PC-9 (cell line): Measurements from ENCODE around the gene IFI44. TPM values are rescaled to one million over a fixed set of nuclear protein-coding genes. Genes with fewer than 3 reads are reported as not detected.

ENCODE experiments used
- BruUV-seq: library from RNA; stranded (reverse); fragments of 400-500 nt; replicated peaks from 2 replicates; lab custom pipeline; 2021; lab: Mats Ljungman, UMichigan
- CTCF ChIA-PET: fragments of 300-600 bp; sonication (Branson Sonifier 250); formaldehyde crosslinking; loops from one replicate; lab custom pipeline; 2022; ENCODE audit warnings: antibody characterized with exemption; lab: Charles Lee
- POLR2A ChIA-PET: fragments of 300-600 bp; sonication (Branson Sonifier 250); formaldehyde crosslinking; loops from one replicate; lab custom pipeline; 2022; ENCODE audit warnings: antibody characterized with exemption; ENCODE audit not compliant: unreplicated experiment; lab: Charles Lee
- DNase-seq, 2 experiments: peaks; one replicate each; pipeline versions ENCODE4 v3.0.0 to v3.0.0-alpha.2; 2015 to 2022; ENCODE audit warnings: mixed read lengths in 1 of 2
- H2AFZ ChIP-seq: fragments of 200-600 bp; sonication (generic); 2 replicates; pipeline ENCODE4 v1.8.1; 2017; ENCODE audit warnings: antibody characterized with exemption
- H3F3A ChIP-seq: fragments of 200-600 bp; sonication (generic); 2 replicates; pipeline ENCODE4 v1.8.1; 2017; ENCODE audit warnings: antibody characterized with exemption, mild to moderate bottlenecking, low read depth; ENCODE audit not compliant: insufficient read depth
- H3K27ac ChIP-seq: fragments of 200-600 bp; sonication (generic); 2 replicates; pipeline ENCODE4 v1.6.1; 2016; ENCODE audit warnings: mixed run types
- H3K27me3 ChIP-seq: fragments of 200-600 bp; sonication (generic); 2 replicates; pipeline ENCODE4 v1.6.1; 2016; ENCODE audit warnings: low read depth, mixed run types; ENCODE audit not compliant: insufficient read depth
- H3K36me3 ChIP-seq: fragments of 200-600 bp; sonication (generic); 2 replicates; pipeline ENCODE4 v1.6.1; 2016; ENCODE audit warnings: low read depth, mixed run types
- H3K4me1 ChIP-seq: fragments of 200-600 bp; sonication (generic); replicated peaks from 2 replicates; pipeline ENCODE4 v1.6.1; 2016; ENCODE audit warnings: mixed run types; ENCODE audit not compliant: insufficient read depth
- H3K4me2 ChIP-seq: fragments of 200-600 bp; sonication (generic); 2 replicates; pipeline ENCODE4 v1.6.1; 2017; ENCODE audit warnings: mixed run types
- H3K4me3 ChIP-seq: fragments of 200-600 bp; sonication (generic); 2 replicates; pipeline ENCODE4 v1.6.1; 2016; ENCODE audit warnings: mixed run types
- H3K79me2 ChIP-seq: fragments of 200-600 bp; sonication (generic); 2 replicates; pipeline ENCODE4 v1.6.1; 2017; ENCODE audit warnings: low read depth, mixed run types
- H3K9me2 ChIP-seq: fragments of 200-600 bp; sonication (generic); 2 replicates; pipeline ENCODE4 v1.8.1; 2017; ENCODE audit warnings: mild to moderate bottlenecking; ENCODE audit not compliant: insufficient read depth
- H3K9me3 ChIP-seq: fragments of 200-600 bp; sonication (generic); 2 replicates; pipeline ENCODE4 v1.8.1; 2016; ENCODE audit warnings: low read depth; ENCODE audit not compliant: insufficient read depth
- H4K20me1 ChIP-seq: fragments of 200-600 bp; sonication (generic); 2 replicates; pipeline ENCODE4 v1.8.1; 2017; ENCODE audit not compliant: insufficient read depth
- CTCF ChIP-seq: fragments of 200-600 bp; sonication (generic); conservative IDR thresholded peaks from 2 replicates; pipeline ENCODE4 v1.6.1; 2017; ENCODE audit warnings: mixed run types, antibody characterized with exemption, mild to moderate bottlenecking, moderate library complexity
- EZH2 ChIP-seq: fragments of 200-600 bp; sonication (generic); IDR thresholded peaks from 2 replicates; pipeline ENCODE4 v1.8.0; 2017; ENCODE audit warnings: antibody characterized with exemption, low read depth
- intact Hi-C: fragments of 100-400 bp; cut with micrococcal nuclease; formaldehyde crosslinking; loops from one replicate; pipeline ENCODE4 v1.10.0; 2022; ENCODE audit not compliant: unreplicated experiment
- total RNA-seq: library from RNA; stranded (reverse); gene quantifications from 2 replicates; pipeline ENCODE4 v1.2.3, GENCODE V29; 2021

Gene IFI44
- total RNA-seq, 1 experiment from 2014 or later: 4.8 TPM

GRCh38 chr1:78619446-78619802, 30.2 kb upstream of the IFI44 start:
- H3K4me3 ChIP-seq: no peak overlapping the region
- H4K20me1 ChIP-seq: no peaks in the 10 kb centered on the region
- H3K79me2 ChIP-seq: no peaks in the 10 kb centered on the region
- H3K27ac ChIP-seq: no peak overlapping the region
- peaks cover 13% of the 10 kb centered on the region for H3K4me1 ChIP-seq
- no peak for DNase-seq
- no peak overlapping the region for H2AFZ ChIP-seq
- peak overlapping the region; percentile 51 for H3K4me2 ChIP-seq
- H3K36me3 ChIP-seq: no peaks in the 10 kb centered on the region
- CTCF ChIA-PET: no interaction called here
- intact Hi-C loops: no loop called here
- no TSS peak for BruUV-seq
- H3K9me2 ChIP-seq: no peaks in the 10 kb centered on the region
- H3K9me3 ChIP-seq: no peaks in the 10 kb centered on the region
- peaks cover 14% of the 10 kb centered on the region; the same call in 1 of the 2 replicates for H3F3A ChIP-seq
- no peak for TF ChIP-seq CTCF
- no peak for TF ChIP-seq EZH2
- H3K27me3 ChIP-seq: no peaks in the 10 kb centered on the region
- POLR2A ChIA-PET: no interaction called here

- Histone ChIP-seq H3K27me3 (no peaks in the 10 kb centered on the region), H3K4me2 (peak within 1 kb of the TSS; percentile 51), H3K27ac (0 out of 2 replicates have a peak within 1 kb of the TSS, but pooled peaks have one; percentile 26), H3K9me3 (no peaks in the 10 kb centered on the region), H3K36me3 (no peaks in the 10 kb centered on the region), H4K20me1 (no peaks in the 10 kb centered on the region), H3K4me1 (peaks cover 13% of the 10 kb centered on the region), H3K79me2 (no peaks in the 10 kb centered on the region), H3K4me3 (peak within 1 kb of the TSS; percentile 20; the same call in 1 of the 2 replicates), H3K9me2 (no peaks in the 10 kb centered on the region), H2AFZ (no peak within 1 kb of the TSS), H3F3A (peaks cover 14% of the 10 kb centered on the region; the same call in 1 of the 2 replicates)
- ChIA-PET POLR2A (interaction anchor here (0.6 kb wide), 2 partner anchors 296 to 382 kb away, joined by 9 to 21 read pairs; no protein-coding TSS in a partner anchor), CTCF (interaction anchor here (0.5 to 1.0 kb wide), 3 partner anchors 56 to 661 kb away, joined by 3 to 4 read pairs (median 4); no protein-coding TSS in a partner anchor)
- BruUV-seq: no TSS peak
- DNase-seq: peak in 1 of 2 experiments; percentile 62
- TF ChIP-seq EZH2: no peak
- TF ChIP-seq CTCF: no peak
- intact Hi-C loops: no loop called here
These were observed 29.6 kb upstream of the IFI44 start, which contains the start of gene IFI44L for GRCh38 chr1:78619803-78620579. Gene IFI44L (plus strand): TSS chr1:78620448. CDS start chr1:78627916, 7,468 bp downstream.

GRCh38 chr1:78620666-78621065, 29.0 kb upstream of the IFI44 start:
- POLR2A ChIA-PET: interaction anchor here (0.6 kb wide), 1 partner anchor 295 kb away, joined by 9 read pairs; no protein-coding TSS in a partner anchor
- peak overlapping the region; percentile 51 for H3K4me2 ChIP-seq

More at GRCh38 chr1:78620666-78621065, 29.0 kb upstream of the IFI44 start:
- H3K4me1 ChIP-seq: peaks cover 13% of the 10 kb centered on the region
- no peaks in the 10 kb centered on the region for H4K20me1 ChIP-seq
- no peaks in the 10 kb centered on the region for H3K27me3 ChIP-seq
- peak overlapping the region; percentile 20; the same call in 1 of the 2 replicates for H3K4me3 ChIP-seq
- H2AFZ ChIP-seq: no peak overlapping the region
- H3K9me2 ChIP-seq: no peaks in the 10 kb centered on the region
- TF ChIP-seq CTCF: no peak
- no peak for TF ChIP-seq EZH2
- intact Hi-C loops: no loop called here
- H3K79me2 ChIP-seq: no peaks in the 10 kb centered on the region
- CTCF ChIA-PET: interaction anchor here (0.7 to 1.0 kb wide), 2 partner anchors 55 to 660 kb away, joined by 3 to 4 read pairs; no protein-coding TSS in a partner anchor
- DNase-seq: no peak
- 0 out of 2 replicates have a peak overlapping the region, but pooled peaks have one; percentile 26 for H3K27ac ChIP-seq
- no TSS peak for BruUV-seq
- H3K9me3 ChIP-seq: no peaks in the 10 kb centered on the region
- H3F3A ChIP-seq: peaks cover 14% of the 10 kb centered on the region; the same call in 1 of the 2 replicates
- no peaks in the 10 kb centered on the region for H3K36me3 ChIP-seq
